ENCODE measurements around the gene ARL16. TPM values are rescaled to one million over a fixed set of nuclear protein-coding genes. Genes with fewer than 3 reads are reported as not detected.

ARL16 gene
- total RNA-seq, 3 donors from 2014 or later, result 34.9 to 44.2 (median 37.5) TPM

DNA sequence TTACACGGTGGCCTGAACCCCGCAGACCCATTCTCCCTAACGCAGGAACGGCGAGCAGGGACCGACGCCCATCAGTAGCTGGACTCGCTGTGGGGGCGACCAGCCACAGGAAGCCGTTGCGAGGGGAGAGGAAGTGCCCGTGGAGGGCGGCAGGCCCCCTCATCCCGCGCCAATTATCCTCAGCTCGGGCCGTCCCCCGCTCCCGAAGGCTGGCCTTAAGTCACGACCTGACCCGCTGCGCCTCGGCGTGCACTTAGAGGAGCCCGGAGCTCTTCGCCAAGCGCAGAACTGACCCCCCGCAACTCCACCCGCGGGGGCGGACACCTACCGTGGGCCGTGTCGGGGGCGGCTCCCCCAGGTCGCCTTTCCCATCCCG, 401 bp downstream of the ARL16 start:
- intact Hi-C loops (cut with DNase I; ENCODE audit: low total_unique reads), result no loop called here
- no peak for TF ChIP-seq POLR2AphosphoS5 (IDR thresholded peaks at IDR 0.05)
- TF ChIP-seq POLR2A (IDR thresholded peaks at IDR 0.05), result no peak
- TF ChIP-seq, protein P1, sequence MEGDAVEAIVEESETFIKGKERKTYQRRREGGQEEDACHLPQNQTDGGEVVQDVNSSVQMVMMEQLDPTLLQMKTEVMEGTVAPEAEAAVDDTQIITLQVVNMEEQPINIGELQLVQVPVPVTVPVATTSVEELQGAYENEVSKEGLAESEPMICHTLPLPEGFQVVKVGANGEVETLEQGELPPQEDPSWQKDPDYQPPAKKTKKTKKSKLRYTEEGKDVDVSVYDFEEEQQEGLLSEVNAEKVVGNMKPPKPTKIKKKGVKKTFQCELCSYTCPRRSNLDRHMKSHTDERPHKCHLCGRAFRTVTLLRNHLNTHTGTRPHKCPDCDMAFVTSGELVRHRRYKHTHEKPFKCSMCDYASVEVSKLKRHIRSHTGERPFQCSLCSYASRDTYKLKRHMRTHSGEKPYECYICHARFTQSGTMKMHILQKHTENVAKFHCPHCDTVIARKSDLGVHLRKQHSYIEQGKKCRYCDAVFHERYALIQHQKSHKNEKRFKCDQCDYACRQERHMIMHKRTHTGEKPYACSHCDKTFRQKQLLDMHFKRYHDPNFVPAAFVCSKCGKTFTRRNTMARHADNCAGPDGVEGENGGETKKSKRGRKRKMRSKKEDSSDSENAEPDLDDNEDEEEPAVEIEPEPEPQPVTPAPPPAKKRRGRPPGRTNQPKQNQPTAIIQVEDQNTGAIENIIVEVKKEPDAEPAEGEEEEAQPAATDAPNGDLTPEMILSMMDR (IDR thresholded peaks at IDR 0.05), result no peak
- peaks cover 14 to 28% of the 10 kb centered on the region in 2 donors for H3K4me1 ChIP-seq

DNA sequence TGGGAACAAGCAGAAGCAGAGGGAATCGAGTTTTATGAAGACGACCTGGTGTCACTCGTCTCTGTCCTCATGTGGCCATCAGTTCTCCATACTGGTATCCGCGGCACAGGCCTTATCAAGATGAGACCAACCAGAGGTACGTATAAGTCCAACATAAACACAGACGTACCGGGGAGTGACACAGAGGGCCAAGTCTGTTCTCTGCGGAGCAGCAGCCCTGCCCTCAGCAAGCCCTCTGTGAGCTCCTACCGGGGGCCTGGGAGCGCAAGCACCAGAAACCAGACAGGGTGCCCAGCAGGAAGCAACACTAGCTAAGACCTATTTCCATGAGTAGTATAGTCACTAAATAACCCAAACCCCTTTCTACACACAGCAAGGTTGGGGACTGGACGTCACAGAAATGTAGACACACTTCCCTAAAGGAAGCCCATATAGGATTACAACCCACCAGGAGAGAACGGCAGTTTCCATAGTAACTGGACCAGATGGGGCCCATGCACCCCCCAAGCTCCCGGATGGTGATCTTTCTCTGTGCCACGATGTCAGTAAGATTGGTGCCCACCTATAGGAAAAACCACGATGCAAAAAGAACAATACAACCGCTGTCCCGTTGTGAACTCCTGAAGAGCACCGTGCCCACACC, 911 bp downstream of the ARL16 start:
- Histone ChIP-seq H3K36me3 (no peaks in the 10 kb centered on the region), H3K4me3 (peak overlapping the region; percentile 73 to 100 (median 83)), H3K4me1 (peaks cover 14 to 28% of the 10 kb centered on the region in 2 donors), H3K9me3 (no peaks in the 10 kb centered on the region), H3K27me3 (no peaks in the 10 kb centered on the region), H3K27ac (peak overlapping the region; percentile 88 to 89)
- TF ChIP-seq POLR2AphosphoS5 (IDR thresholded peaks at IDR 0.05), result no peak
- TF ChIP-seq, protein P1 (IDR thresholded peaks at IDR 0.05), result no peak
- no peak for TF ChIP-seq POLR2A (IDR thresholded peaks at IDR 0.05)
- intact Hi-C loops (cut with DNase I; ENCODE audit: low total_unique reads), result no loop called here
- no peak for DNase-seq (ENCODE audit: low spot score in 2 of 2)

More for the DNA sequence above, 401 bp downstream of the ARL16 start:
- no peaks in the 10 kb centered on the region for H3K9me3 ChIP-seq
- no peaks in the 10 kb centered on the region for H3K36me3 ChIP-seq
- H3K27me3 ChIP-seq, result no peaks in the 10 kb centered on the region
- H3K4me3 ChIP-seq, result peak overlapping the region; percentile 73 to 100 (median 83)
- no peak for DNase-seq (ENCODE audit: low spot score in 2 of 2)
- peak overlapping the region; percentile 88 to 89 for H3K27ac ChIP-seq

DNA sequence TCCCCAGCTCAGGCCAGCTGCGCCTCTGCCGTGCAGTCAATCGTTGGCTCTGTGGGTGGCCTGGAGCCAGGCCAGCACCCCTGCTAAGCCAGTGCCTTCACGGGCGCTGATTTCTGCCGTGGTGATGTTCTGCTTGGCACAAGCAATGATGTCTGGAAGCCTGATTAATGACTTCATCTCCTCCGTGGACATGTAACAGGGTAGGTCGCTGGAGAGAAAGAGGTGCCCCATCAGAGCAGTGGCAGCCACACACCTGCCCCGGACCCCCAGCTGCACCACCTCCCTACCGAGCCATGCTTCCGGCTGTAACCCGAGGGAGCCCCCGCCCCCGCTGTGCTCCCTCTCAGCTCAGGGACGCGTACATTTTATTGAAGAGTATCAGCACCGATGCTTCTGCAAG, 1.9 kb downstream of the ARL16 start:
- Histone ChIP-seq H3K27ac (no peak overlapping the region), H3K4me3 (no peak overlapping the region), H3K4me1 (peaks cover 14 to 28% of the 10 kb centered on the region in 2 donors), H3K9me3 (no peaks in the 10 kb centered on the region), H3K27me3 (no peaks in the 10 kb centered on the region), H3K36me3 (no peaks in the 10 kb centered on the region)
- no peak for TF ChIP-seq POLR2A (IDR thresholded peaks at IDR 0.05)
- no peak for TF ChIP-seq POLR2AphosphoS5 (IDR thresholded peaks at IDR 0.05)
- TF ChIP-seq, protein P1 (IDR thresholded peaks at IDR 0.05), result no peak
- intact Hi-C loops (cut with DNase I; ENCODE audit: low total_unique reads), result no loop called here
- DNase-seq (ENCODE audit: low spot score in 2 of 2), result no peak

DNA sequence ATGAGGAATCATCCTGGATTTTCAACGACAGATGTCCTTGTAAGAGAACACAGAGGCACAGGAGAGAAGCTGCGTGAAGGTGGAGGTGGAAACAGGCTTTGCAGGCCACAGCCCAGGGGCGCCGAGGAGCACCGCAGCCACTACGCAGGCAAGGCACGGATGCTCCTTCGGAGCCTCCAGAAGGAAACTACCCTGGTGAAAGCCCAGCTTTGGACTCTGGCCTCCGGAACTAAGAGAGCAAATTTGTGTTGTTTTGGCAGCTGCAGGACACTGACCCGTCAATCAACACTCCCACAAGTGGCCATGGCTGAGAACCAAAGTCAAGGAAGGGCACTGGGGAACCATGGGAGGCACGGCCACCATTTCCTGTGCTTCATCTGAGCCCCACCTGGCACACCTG, 3.4 kb downstream of the ARL16 start:
- Histone ChIP-seq H3K4me3 (no peak overlapping the region), H3K27ac (no peak overlapping the region), H3K9me3 (no peaks in the 10 kb centered on the region), H3K27me3 (no peaks in the 10 kb centered on the region), H3K4me1 (peaks cover 9 to 16% of the 10 kb centered on the region in 2 donors), H3K36me3 (no peaks in the 10 kb centered on the region)
- intact Hi-C loops (cut with DNase I; ENCODE audit: low total_unique reads), result no loop called here
- DNase-seq (ENCODE audit: low spot score in 2 of 2), result no peak
- no peak for TF ChIP-seq POLR2A (IDR thresholded peaks at IDR 0.05)
- TF ChIP-seq POLR2AphosphoS5 (IDR thresholded peaks at IDR 0.05), result no peak

DNA sequence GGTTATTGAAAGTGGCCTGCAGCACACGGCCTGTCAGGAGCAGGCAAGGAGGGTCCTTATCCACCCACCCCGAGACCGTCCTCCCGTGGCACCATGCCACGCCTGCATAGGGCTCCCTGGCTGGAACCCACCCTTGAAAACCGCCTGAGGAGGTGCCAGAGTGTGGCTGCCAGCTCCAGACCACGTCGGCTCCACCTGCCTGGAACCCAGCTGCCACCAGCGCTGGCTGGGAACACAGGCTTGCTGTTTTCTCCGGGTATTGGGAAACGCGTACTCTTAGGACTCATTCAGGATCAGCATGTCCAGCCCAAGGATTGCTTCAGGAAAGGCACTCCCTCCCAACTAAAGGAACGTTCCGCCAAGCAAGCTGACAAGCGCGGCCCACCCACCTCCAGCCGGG, 6.7 kb downstream of the ARL16 start:
- H3K27ac ChIP-seq, result peak overlapping the region; percentile 66 to 71
- H3K9me3 ChIP-seq, result no peaks in the 10 kb centered on the region
- intact Hi-C loops (cut with DNase I; ENCODE audit: low total_unique reads), result no loop called here
- H3K4me1 ChIP-seq, result peaks cover 0 to under 1% of the 10 kb centered on the region in 2 donors
- no peaks in the 10 kb centered on the region for H3K27me3 ChIP-seq
- TF ChIP-seq, protein P1 (IDR thresholded peaks at IDR 0.05), result no peak
- TF ChIP-seq POLR2AphosphoS5 (IDR thresholded peaks at IDR 0.05), result no peak
- TF ChIP-seq POLR2A (IDR thresholded peaks at IDR 0.05), result no peak
- H3K4me3 ChIP-seq, result peak overlapping the region in 1 of 3 donors; percentile 9
- peak in 1 of 2 donors; percentile 61 for DNase-seq (ENCODE audit: low spot score in 2 of 2)
- no peaks in the 10 kb centered on the region for H3K36me3 ChIP-seq
